Stimulated activated CD8-positive, alpha-beta memory T cell treated with anti-CD3 and anti-CD28 coated beads, Interleukin-12 subunit alpha, Interleukin-12 subunit beta, amount 100 ng/mL, for 4 hours (primary cell): ENCODE measurements around the gene ABCF1.

Experiments
- DNase-seq: peaks from one replicate; pipeline ENCODE4 v3.0.0-alpha.2; 2020; ENCODE audit warnings: low read depth

The ABCF1 gene

DNA sequence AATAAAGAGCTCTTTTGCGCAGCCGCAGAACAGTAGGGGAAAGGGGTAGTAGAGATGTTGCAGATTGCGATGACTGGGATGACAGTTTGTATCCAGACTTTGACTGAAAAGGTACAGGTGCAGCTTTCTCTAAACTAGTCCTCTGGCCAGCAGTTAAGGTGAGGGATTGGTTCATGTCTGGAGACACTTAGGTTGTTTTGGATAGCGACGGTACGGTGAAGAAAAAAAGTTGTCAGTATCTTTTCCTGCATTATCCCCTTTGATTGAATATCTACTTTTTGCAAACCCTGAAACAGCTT lies 13.6 kb upstream of the ABCF1 start:
- no peak for DNase-seq

- no peak for DNase-seq
These were observed 10.3 kb upstream of the ABCF1 start for GRCh38 chr6:30560930-30561329.

DNA sequence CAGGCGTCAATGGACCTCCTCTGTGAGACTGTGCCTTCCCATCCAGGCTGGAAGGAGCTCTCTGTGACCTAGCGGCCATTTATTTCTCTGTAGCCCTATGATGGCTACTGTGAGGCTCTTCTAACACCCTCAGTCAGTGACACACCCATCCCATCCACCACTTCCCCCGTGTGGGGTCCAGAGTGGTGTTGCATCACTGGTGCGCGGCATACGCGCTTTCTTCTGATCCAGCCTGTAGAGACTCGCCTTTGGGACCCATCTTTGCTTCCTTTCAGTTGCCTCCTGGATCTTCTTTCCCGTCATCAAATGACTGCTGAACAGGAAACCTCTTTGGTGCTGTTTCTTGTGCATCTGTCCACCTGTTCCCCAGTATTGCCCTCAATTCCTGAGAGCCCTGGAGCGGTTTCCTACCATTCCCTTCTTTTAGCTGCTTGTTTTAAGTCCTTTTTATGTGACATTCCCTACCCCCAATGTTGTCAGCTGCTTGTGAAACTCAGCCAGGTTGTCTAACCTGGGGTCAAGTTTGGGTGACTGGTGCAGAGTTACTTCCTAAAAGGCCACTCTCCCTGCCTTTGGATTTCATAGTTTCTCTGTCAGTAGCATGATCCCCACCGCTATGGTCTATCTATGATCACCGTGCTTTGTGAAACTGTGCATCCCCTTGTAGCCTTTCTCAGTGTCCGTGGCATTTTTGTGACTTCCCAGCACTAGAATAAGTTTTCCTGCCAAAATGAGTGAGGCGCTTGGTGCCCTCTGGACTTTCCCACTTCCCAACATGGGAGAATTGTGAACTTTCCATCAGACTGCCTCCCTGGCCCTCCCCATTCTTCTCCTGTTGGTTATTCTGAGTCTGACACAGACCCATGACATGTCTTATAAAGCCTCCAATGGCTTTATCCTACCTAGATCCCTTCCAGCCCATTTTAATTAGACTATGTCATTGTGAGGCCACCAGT lies 8.5 kb upstream of the ABCF1 start:
- no peak for DNase-seq

- no peak for DNase-seq
These were observed 7.1 kb upstream of the ABCF1 start for GRCh38 chr6:30564114-30564513.

- DNase-seq, result no peak
These were observed 5.5 kb upstream of the ABCF1 start for GRCh38 chr6:30565772-30566171.

GRCh38 chr6:30568245-30568644 lies 3.0 kb upstream of the ABCF1 start:
- DNase-seq, result no peak

GRCh38 chr6:30570263-30570662 lies 979 bp upstream of the ABCF1 start:
- DNase-seq, result no peak

DNA sequence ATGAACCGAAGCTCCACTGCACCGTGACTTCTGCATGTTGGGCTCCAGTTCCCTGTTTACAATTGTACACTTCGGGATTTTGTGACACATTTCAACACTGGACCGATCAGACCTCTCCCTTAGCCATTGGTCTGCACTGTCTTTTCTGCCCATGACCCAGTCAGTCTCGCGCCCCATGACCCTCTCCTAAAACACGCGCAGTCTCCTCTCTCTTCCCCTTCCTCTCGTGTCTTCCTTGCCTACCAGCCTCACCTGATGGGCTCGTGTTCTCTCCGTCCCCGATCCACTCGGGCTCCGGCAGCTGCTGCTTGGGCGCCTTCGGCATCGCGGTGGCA lies 535 bp upstream of the ABCF1 start:
- no peak for DNase-seq

- no peak for DNase-seq
These were observed 480 bp downstream of the ABCF1 start for GRCh38 chr6:30571762-30572082.

DNA sequence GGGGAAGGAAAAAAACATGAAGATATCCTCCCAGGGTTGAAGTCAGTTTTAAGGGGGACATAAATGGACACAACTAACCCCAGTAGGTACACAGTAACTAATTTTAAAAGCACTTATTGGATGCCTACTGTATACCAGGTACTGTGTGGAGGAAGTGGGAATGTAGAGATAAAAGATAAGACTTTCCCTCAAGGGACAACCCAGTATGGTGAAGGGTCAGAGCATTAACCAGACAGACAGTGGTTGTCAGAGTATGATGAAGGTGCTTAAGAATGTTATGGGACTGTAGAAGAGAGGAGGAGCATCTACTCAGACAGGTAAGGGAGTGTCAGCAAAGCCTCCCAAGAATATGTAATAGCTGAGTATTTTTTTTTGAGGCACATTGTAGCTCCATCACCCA lies 906 bp downstream of the ABCF1 start:
- no peak for DNase-seq

DNA sequence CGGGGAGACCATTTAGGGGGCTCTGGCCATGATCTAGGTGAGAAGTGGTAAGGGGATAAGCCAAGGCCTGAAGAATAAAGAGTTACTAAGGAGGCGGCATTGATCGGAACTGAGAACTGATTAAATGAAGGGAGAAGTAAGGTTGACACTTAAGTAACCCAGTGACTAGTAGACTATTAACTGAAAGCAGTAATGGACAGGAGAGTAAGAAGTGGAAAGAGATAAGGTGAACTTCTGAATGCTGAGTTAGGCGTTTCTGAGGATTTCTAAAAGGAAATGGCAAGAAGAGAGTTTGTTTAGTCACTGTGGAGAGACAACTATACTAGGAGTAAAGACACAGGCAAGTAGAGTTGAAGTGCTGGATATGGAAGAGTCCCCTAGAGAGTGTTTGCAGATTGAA lies 1.9 kb downstream of the ABCF1 start:
- no peak for DNase-seq

- DNase-seq, result no peak
These were observed 6.8 kb downstream of the ABCF1 start for GRCh38 chr6:30578051-30578450.

GRCh38 chr6:30583921-30584320 lies 12.7 kb downstream of the ABCF1 start:
- no peak for DNase-seq

GRCh38 chr6:30589754-30590358 lies 18.6 kb downstream of the ABCF1 start:
- DNase-seq, result no peak

- no peak for DNase-seq
These were observed 19.3 kb downstream of the ABCF1 start for GRCh38 chr6:30590509-30590908.

DNA sequence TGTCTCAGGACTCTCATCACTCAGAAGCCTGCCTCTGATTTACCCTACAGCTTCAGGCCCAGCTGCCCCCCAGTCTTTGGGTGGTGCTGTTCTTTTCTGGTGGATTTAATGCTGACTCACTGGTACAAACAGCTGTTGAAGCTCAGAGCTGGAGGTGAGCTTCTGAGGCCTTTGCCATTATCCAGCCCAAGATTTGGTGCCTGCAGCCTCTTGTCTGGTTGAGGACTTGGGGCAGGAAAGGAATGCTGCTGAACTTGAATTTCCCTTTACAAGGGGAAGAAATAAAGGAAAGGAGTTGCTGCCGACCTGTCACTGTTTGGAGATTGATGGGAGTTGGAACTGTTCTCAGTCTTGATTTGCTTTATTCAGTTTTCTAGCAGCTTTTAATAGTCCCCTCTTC lies 19.8 kb downstream of the ABCF1 start:
- DNase-seq, result no peak

- no peak for DNase-seq
These were observed 21.0 kb downstream of the ABCF1 start for GRCh38 chr6:30592287-30592686.

- peak; percentile 45 for DNase-seq
These were observed 26.3 kb downstream of the ABCF1 start for GRCh38 chr6:30597315-30598144.

DNA sequence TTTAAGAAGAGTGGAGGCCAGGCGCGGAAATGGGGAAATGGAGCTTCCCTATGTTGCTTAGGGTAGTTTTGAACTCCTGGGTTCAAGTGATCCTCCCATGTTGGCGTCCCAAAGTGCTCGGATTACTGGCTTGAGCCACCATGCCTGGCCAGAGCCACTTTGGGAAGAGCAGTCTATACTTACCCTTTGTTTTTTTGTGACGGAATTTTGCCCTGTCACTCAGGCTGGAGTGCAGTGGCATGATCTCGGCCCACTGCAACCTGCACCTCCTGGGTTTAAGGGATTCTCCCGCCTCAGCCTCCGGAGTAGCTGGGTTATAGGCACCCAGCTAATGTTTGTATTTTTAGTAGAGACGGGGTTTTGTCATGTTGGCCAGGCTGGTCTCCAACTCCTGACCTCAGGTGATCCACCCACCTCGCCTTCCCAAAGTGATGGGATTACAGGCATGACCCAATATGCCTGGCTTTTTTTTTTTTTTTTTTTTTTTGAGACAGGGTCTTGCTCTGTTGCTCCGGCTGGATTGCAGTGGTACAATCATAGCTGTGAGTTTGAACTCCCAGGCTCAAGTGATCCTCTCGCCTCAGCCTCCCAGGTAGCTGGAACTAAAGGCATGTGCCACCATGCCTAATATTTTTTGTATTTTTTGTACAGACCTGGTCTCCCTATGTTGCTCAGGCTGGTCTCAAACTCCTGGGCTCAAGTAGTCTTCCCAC lies 27.8 kb downstream of the ABCF1 start:
- no peak for DNase-seq

GRCh38 chr6:30599625-30600324 lies 28.5 kb downstream of the ABCF1 start:
- DNase-seq, result no peak

- DNase-seq, result no peak
These were observed 29.3 kb downstream of the ABCF1 start for GRCh38 chr6:30600451-30600961.

DNA sequence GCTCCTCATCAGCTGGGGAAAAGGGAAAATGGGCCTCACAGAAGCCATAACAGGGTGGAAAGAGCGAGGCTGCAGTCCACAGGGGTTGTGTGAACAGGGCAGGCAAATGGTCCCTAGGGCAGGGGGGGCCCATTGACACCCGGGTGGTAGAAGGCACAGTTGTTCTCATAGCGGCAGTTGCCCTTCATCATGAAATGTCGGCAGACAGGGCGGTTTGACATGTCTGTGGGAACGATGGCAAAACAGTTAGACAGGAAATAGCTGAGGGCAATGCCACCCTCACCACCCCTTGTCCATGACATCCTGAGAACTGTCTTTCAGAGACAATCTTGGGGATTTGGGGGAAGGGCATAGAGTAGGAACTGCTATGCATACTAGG lies 30.2 kb downstream of the ABCF1 start:
- DNase-seq, result no peak
